ENCODE measurements around the gene RAPGEF1. TPM values are rescaled to one million over a fixed set of nuclear protein-coding genes. Genes with fewer than 3 reads are reported as not detected.

Gene RAPGEF1
- total and polyA plus RNA-seq, 8 donors = 17.1 to 62.6 (median 44.8) TPM

GRCh38 chr9:131623655-131624330 is 116.1 kb downstream of the RAPGEF1 start:
- Histone ChIP-seq H3K36me3 (peaks cover 0 to 35% (median 6%) of the 10 kb centered on the region in 3 donors), H3K4me3 (no peak overlapping the region), H3K4me1 (peaks cover 20 to 28% (median 28%) of the 10 kb centered on the region in 3 donors), H3K9me3 (no peaks in the 10 kb centered on the region), H3K27me3 (no peaks in the 10 kb centered on the region), H3K27ac (peak overlapping the region in 3 of 4 donors; percentile 34 to 96 (median 69))
- intact Hi-C loops (cut with DNase I) = no loop called here
- FAIRE-seq (no peak), ATAC-seq (no peak), DNase-seq (peak in 1 of 6 donors; percentile 53)
- TF ChIP-seq CTCF (IDR thresholded peaks at IDR 0.05) = no peak
- whole genome bisulfite sequencing, 2 donors = 94% methylated on average over 14 of the region's 14 CpGs

- H3K36me3 ChIP-seq = peaks cover 0 to 38% (median 6%) of the 10 kb centered on the region in 3 donors
- no peak overlapping the region for H3K4me3 ChIP-seq
- DNase-seq (no peak), FAIRE-seq (no peak), ATAC-seq (no peak)
- no peaks in the 10 kb centered on the region for H3K9me3 ChIP-seq
- intact Hi-C loops (cut with DNase I) = no loop called here
- peaks cover 14 to 32% (median 24%) of the 10 kb centered on the region in 3 donors for H3K4me1 ChIP-seq
- no peak overlapping the region for H3K27ac ChIP-seq
- no peak for TF ChIP-seq CTCF (IDR thresholded peaks at IDR 0.05)
- WGBS, 2 donors = 93 to 94% methylated on average over 4 of the region's 4 CpGs
- H3K27me3 ChIP-seq = no peaks in the 10 kb centered on the region
These were observed 117.4 kb downstream of the RAPGEF1 start for GRCh38 chr9:131622523-131622922.

GRCh38 chr9:131621551-131622358 is 118.1 kb downstream of the RAPGEF1 start:
- DNase-seq (peak in 1 of 6 donors; percentile 20), ATAC-seq (peak in 1 of 4 donors; percentile 6), FAIRE-seq (no peak)
- peaks cover 14 to 32% (median 22%) of the 10 kb centered on the region in 3 donors for H3K4me1 ChIP-seq
- peaks cover 0 to 38% (median 6%) of the 10 kb centered on the region in 3 donors for H3K36me3 ChIP-seq
- H3K4me3 ChIP-seq = no peak overlapping the region
- intact Hi-C loops (cut with DNase I) = no loop called here
- H3K9me3 ChIP-seq = no peaks in the 10 kb centered on the region
- WGBS, 2 donors = 91 to 93% methylated on average over 31 of the region's 31 CpGs
- no peak overlapping the region for H3K27ac ChIP-seq
- H3K27me3 ChIP-seq = no peaks in the 10 kb centered on the region
- no peak for TF ChIP-seq CTCF (IDR thresholded peaks at IDR 0.05)

- intact Hi-C loops (cut with DNase I) = no loop called here
- no peak for ATAC-seq
- peak in 1 of 6 donors; percentile 17 for DNase-seq
- H3K4me3 ChIP-seq = no peak overlapping the region
- no peak for TF ChIP-seq CTCF (IDR thresholded peaks at IDR 0.05)
- H3K36me3 ChIP-seq = peaks cover 0 to 38% (median 6%) of the 10 kb centered on the region in 3 donors
- 94 to 95% methylated on average over 9 of the region's 9 CpGs for WGBS, 2 donors
- H3K27ac ChIP-seq = peak overlapping the region in 1 of 4 donors; percentile 17
- FAIRE-seq = no peak
- H3K4me1 ChIP-seq = peaks cover 7 to 24% (median 14%) of the 10 kb centered on the region in 3 donors
- no peaks in the 10 kb centered on the region for H3K27me3 ChIP-seq
- H3K9me3 ChIP-seq = no peaks in the 10 kb centered on the region
These were observed 118.9 kb downstream of the RAPGEF1 start for GRCh38 chr9:131620764-131621520.
